Liver (tissue), 9 donors: Measurements from ENCODE around the gene CDC37. TPM values are rescaled to one million over a fixed set of nuclear protein-coding genes. Genes with fewer than 3 reads are reported as not detected.

Source experiments
- DNase-seq: peaks from one replicate; pipeline ENCODE4 v3.0.0-alpha.2; 2017; ENCODE audit warnings: low spot score
- H3K27ac ChIP-seq, 2 donors: one replicate each; pipeline ENCODE4 v1.7.0; 2013; ENCODE audit warnings: inconsistent platforms in 2 of 2, low read length in 2 of 2, control low read depth in 1 of 2, low read depth in 1 of 2, mild to moderate bottlenecking in 1 of 2
- H3K27me3 ChIP-seq, 4 donors: one replicate each; pipeline versions ENCODE4 v1.6.1 to v1.7.0; 2013; ENCODE audit warnings: low read length in 3 of 4, inconsistent platforms in 1 of 4, mild to moderate bottlenecking in 1 of 4, moderate library complexity in 1 of 4; ENCODE audit not compliant: control insufficient read depth in 4 of 4, insufficient read depth in 4 of 4
- H3K36me3 ChIP-seq, 4 donors: one replicate each; pipeline versions ENCODE4 v1.6.1 to v1.7.0; 2013; ENCODE audit warnings: low read length in 3 of 4, mild to moderate bottlenecking in 3 of 4, low read depth in 1 of 4, moderate library complexity in 1 of 4; ENCODE audit not compliant: control insufficient read depth in 4 of 4, insufficient read depth in 3 of 4
- H3K4me1 ChIP-seq, 4 donors: one replicate each; pipeline versions ENCODE4 v1.6.1 to v1.7.0; 2013; ENCODE audit warnings: low read length in 3 of 4, mild to moderate bottlenecking in 3 of 4, moderate library complexity in 1 of 4; ENCODE audit not compliant: control insufficient read depth in 4 of 4, insufficient read depth in 4 of 4
- H3K4me3 ChIP-seq, 3 donors: one replicate each; pipeline versions ENCODE4 v1.6.1 to v1.7.0; 2013; ENCODE audit warnings: low read length in 3 of 3, control low read depth in 1 of 3, low read depth in 1 of 3, mild to moderate bottlenecking in 1 of 3
- H3K9ac ChIP-seq, 2 donors: one replicate each; pipeline ENCODE4 v1.7.0; 2013; ENCODE audit warnings: low read length in 2 of 2, mild to moderate bottlenecking in 2 of 2, moderate library complexity in 2 of 2, control low read depth in 1 of 2, low read depth in 1 of 2
- H3K9me3 ChIP-seq, 4 donors: one replicate each; pipeline versions ENCODE4 v1.6.1 to v1.7.0; 2013; ENCODE audit warnings: low read length in 3 of 4; ENCODE audit not compliant: control insufficient read depth in 4 of 4
- CTCF ChIP-seq: fragments of 150-350 bp; IDR thresholded peaks from 2 replicates; pipeline ENCODE4 v1.5.1; 2017; ENCODE audit warnings: improper control_type of control experiment, low read depth, low read length; ENCODE audit not compliant: missing input control
- EGR1 ChIP-seq, 2 donors: IDR thresholded peaks; 2 replicates each; pipeline ENCODE4 v1.6.1; 2016 to 2018; ENCODE audit warnings: antibody characterized with exemption in 2 of 2, low read depth in 2 of 2
- FOXA1 ChIP-seq: IDR thresholded peaks from 2 replicates; pipeline ENCODE4 v1.6.1; 2016; ENCODE audit warnings: antibody characterized with exemption
- FOXA2 ChIP-seq: IDR thresholded peaks from 2 replicates; pipeline ENCODE4 v1.6.1; 2016; ENCODE audit warnings: antibody characterized with exemption
- GABPA ChIP-seq, 2 donors: IDR thresholded peaks in 1 of 2; conservative IDR thresholded peaks in 1 of 2; 2 replicates each; pipeline ENCODE4 v1.6.1; 2016; ENCODE audit warnings: antibody characterized with exemption in 2 of 2, mild to moderate bottlenecking in 1 of 2, moderate library complexity in 1 of 2
- HNF4A ChIP-seq, 2 donors: conservative IDR thresholded peaks; 2 replicates each; pipeline ENCODE4 v1.6.1; 2016; ENCODE audit warnings: antibody characterized with exemption in 2 of 2, mild to moderate bottlenecking in 2 of 2
- HNF4G ChIP-seq: IDR thresholded peaks from 2 replicates; pipeline ENCODE4 v1.6.1; 2016; ENCODE audit warnings: antibody characterized with exemption
- JUND ChIP-seq, 2 donors: IDR thresholded peaks; 2 replicates each; pipeline ENCODE4 v1.6.1; 2016; ENCODE audit warnings: antibody characterized with exemption in 2 of 2
- MAX ChIP-seq: IDR thresholded peaks from 2 replicates; pipeline ENCODE4 v1.6.1; 2016; ENCODE audit warnings: antibody characterized with exemption
- NR2F2 ChIP-seq: IDR thresholded peaks from 2 replicates; pipeline ENCODE4 v1.6.1; 2016; ENCODE audit warnings: antibody characterized with exemption
- RAD21 ChIP-seq, 2 donors: IDR thresholded peaks; 2 replicates each; pipeline ENCODE4 v1.6.1; 2016; ENCODE audit warnings: antibody characterized with exemption in 2 of 2, mild to moderate bottlenecking in 2 of 2
- RXRA ChIP-seq, 2 donors: IDR thresholded peaks; 2 replicates each; pipeline ENCODE4 v1.6.1; 2017 to 2018; ENCODE audit warnings: antibody characterized with exemption in 2 of 2, mild to moderate bottlenecking in 1 of 2
- SP1 ChIP-seq: IDR thresholded peaks from 2 replicates; pipeline ENCODE4 v1.6.1; 2018; ENCODE audit warnings: antibody characterized with exemption, mild to moderate bottlenecking
- TAF1 ChIP-seq: conservative IDR thresholded peaks from 2 replicates; pipeline ENCODE4 v1.6.1; 2016; ENCODE audit warnings: antibody characterized with exemption, mild to moderate bottlenecking
- YY1 ChIP-seq: IDR thresholded peaks from 2 replicates; pipeline ENCODE4 v1.6.1; 2016; ENCODE audit warnings: antibody characterized with exemption, mild to moderate bottlenecking
- ZBTB33 ChIP-seq: IDR thresholded peaks from 2 replicates; pipeline ENCODE4 v1.6.1; 2016; ENCODE audit warnings: antibody characterized with exemption
- WGBS: extraction: QIAGEN DNeasy Blood & Tissue Kit; methylation state at CpG from one replicate; pipeline ENCODE4 v1.1.7; 2013; 5-methylcytosine and 5-hydroxymethylcytosine counted together
- polyA plus RNA-seq, 2 donors: library from polyadenylated mRNA; stranded (reverse) in 1 of 2; unstranded in 1 of 2; fragments of 200-250 nt in 1 of 2; fragments of >200 nt in 1 of 2; fragmentation: Nextera tagmentation in 1 of 2; extraction: Ambion mirVana in 1 of 2; gene quantifications; one replicate each; pipeline versions ENCODE4 v1.2.1 to v1.2.3, GENCODE V29; 2013 to 2015
- total RNA-seq, 2 donors: library from RNA; depleted of rRNA; stranded (reverse); fragments of >200 nt; gene quantifications; one replicate each; pipeline ENCODE4 v1.2.3, GENCODE V29; 2014
- TF ChIP-seq, protein P1 (sequence below): IDR thresholded peaks from 2 replicates; pipeline ENCODE4 v1.6.1; 2016; ENCODE audit warnings: antibody characterized with exemption
- TF ChIP-seq, protein P2 (sequence below): IDR thresholded peaks from 2 replicates; pipeline ENCODE4 v1.6.1; 2016; ENCODE audit warnings: antibody characterized with exemption, mild to moderate bottlenecking
- donor health status: healthy.
- donor health status: healthy.
- donor health status: healthy.
- donor health status: healthy.
- donor health status: healthy.

Gene CDC37
- total and polyA plus RNA-seq, 4 donors = 46.0 to 69.9 (median 56.8) TPM

DNA sequence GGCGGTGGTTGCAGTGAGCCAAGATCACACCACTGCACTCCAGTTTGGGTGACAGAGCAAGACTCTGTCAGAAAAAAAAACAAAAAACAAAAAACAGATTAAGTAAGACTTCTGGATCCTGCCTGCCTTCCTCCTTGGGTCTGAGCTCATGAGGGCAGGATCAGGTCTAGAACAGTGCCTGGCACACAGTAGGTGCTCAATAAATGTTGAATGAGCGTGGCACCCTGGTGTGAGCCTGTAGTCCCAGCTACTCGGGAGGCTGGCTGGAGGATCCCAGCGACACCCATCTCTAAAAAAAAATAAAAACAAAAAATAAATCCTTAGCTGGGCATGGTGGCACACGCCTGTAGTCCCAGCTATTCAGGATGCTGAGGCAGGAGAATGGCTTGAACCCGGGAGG lies 2.8 kb upstream of the CDC37 start:
- H3K4me1 ChIP-seq = peaks cover 4 to 29% (median 22%) of the 10 kb centered on the region in 4 donors
- no peak overlapping the region for H3K4me3 ChIP-seq
- H3K9me3 ChIP-seq = no peaks in the 10 kb centered on the region
- TF ChIP-seq NR2F2 (no peak), FOXA2 (no peak), FOXA1 (no peak), GABPA (IDR thresholded peaks at IDR 0.05 in 1 of 2, conservative IDR thresholded peaks at IDR 0.05 in 1 of 2) (no peak), RXRA (IDR thresholded peaks at IDR 0.05) (no peak), CTCF (no peak), SP1 (no peak), JUND (IDR thresholded peaks at IDR 0.05) (no peak), MAX (no peak), ZBTB33 (no peak), EGR1 (IDR thresholded peaks at IDR 0.05; ENCODE audit: low read depth in 2 of 2) (no peak), HNF4A (conservative IDR thresholded peaks at IDR 0.05) (no peak), RAD21 (IDR thresholded peaks at IDR 0.05) (no peak), TAF1 (no peak), YY1 (no peak), HNF4G (no peak)
- TF ChIP-seq, protein P1, sequence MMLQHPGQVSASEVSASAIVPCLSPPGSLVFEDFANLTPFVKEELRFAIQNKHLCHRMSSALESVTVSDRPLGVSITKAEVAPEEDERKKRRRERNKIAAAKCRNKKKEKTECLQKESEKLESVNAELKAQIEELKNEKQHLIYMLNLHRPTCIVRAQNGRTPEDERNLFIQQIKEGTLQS = no peak
- TF ChIP-seq, protein P2, sequence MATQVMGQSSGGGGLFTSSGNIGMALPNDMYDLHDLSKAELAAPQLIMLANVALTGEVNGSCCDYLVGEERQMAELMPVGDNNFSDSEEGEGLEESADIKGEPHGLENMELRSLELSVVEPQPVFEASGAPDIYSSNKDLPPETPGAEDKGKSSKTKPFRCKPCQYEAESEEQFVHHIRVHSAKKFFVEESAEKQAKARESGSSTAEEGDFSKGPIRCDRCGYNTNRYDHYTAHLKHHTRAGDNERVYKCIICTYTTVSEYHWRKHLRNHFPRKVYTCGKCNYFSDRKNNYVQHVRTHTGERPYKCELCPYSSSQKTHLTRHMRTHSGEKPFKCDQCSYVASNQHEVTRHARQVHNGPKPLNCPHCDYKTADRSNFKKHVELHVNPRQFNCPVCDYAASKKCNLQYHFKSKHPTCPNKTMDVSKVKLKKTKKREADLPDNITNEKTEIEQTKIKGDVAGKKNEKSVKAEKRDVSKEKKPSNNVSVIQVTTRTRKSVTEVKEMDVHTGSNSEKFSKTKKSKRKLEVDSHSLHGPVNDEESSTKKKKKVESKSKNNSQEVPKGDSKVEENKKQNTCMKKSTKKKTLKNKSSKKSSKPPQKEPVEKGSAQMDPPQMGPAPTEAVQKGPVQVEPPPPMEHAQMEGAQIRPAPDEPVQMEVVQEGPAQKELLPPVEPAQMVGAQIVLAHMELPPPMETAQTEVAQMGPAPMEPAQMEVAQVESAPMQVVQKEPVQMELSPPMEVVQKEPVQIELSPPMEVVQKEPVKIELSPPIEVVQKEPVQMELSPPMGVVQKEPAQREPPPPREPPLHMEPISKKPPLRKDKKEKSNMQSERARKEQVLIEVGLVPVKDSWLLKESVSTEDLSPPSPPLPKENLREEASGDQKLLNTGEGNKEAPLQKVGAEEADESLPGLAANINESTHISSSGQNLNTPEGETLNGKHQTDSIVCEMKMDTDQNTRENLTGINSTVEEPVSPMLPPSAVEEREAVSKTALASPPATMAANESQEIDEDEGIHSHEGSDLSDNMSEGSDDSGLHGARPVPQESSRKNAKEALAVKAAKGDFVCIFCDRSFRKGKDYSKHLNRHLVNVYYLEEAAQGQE = no peak
- no peak for DNase-seq
- H3K27ac ChIP-seq = no peak overlapping the region
- WGBS = 73% methylated on average over 6 of the region's 6 CpGs
- no peaks in the 10 kb centered on the region for H3K27me3 ChIP-seq
- H3K9ac ChIP-seq = no peak overlapping the region
- H3K36me3 ChIP-seq = no peaks in the 10 kb centered on the region
